Measurements from ENCODE around the gene ISOC1. TPM values are rescaled to one million over a fixed set of nuclear protein-coding genes. Genes with fewer than 3 reads are reported as not detected.

Gene ISOC1
- total RNA-seq, 4 donors from 2014 or later, result 37.7 to 67.2 (median 38.7) TPM

GRCh38 chr5:129057329-129057728, 37.2 kb upstream of the ISOC1 start:
- intact Hi-C loops (cut with DNase I; ENCODE audit: low total_unique reads), result no loop called here
- WGBS, 2 donors, result 88 to 93% methylated on average over 3 of the region's 3 CpGs
- DNase-seq (ENCODE audit: low spot score in 2 of 2), result no peak
- TF ChIP-seq, protein P1, sequence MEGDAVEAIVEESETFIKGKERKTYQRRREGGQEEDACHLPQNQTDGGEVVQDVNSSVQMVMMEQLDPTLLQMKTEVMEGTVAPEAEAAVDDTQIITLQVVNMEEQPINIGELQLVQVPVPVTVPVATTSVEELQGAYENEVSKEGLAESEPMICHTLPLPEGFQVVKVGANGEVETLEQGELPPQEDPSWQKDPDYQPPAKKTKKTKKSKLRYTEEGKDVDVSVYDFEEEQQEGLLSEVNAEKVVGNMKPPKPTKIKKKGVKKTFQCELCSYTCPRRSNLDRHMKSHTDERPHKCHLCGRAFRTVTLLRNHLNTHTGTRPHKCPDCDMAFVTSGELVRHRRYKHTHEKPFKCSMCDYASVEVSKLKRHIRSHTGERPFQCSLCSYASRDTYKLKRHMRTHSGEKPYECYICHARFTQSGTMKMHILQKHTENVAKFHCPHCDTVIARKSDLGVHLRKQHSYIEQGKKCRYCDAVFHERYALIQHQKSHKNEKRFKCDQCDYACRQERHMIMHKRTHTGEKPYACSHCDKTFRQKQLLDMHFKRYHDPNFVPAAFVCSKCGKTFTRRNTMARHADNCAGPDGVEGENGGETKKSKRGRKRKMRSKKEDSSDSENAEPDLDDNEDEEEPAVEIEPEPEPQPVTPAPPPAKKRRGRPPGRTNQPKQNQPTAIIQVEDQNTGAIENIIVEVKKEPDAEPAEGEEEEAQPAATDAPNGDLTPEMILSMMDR (IDR thresholded peaks at IDR 0.05), result no peak
- no peak for TF ChIP-seq POLR2A (IDR thresholded peaks at IDR 0.05)
- H3K4me3 ChIP-seq (ENCODE audit: low read depth, poor library complexity, severe bottlenecking), result no peak overlapping the region

GRCh38 chr5:129061849-129062248, 32.7 kb upstream of the ISOC1 start:
- no peak overlapping the region for H3K4me3 ChIP-seq (ENCODE audit: low read depth, poor library complexity, severe bottlenecking)
- 75% methylated on average over 2 of the region's 2 CpGs for WGBS, 2 donors
- TF ChIP-seq POLR2A (IDR thresholded peaks at IDR 0.05), result no peak
- TF ChIP-seq, protein P1 (IDR thresholded peaks at IDR 0.05), result no peak
- intact Hi-C loops (cut with DNase I; ENCODE audit: low total_unique reads), result no loop called here
- no peak for DNase-seq (ENCODE audit: low spot score in 2 of 2)

DNA sequence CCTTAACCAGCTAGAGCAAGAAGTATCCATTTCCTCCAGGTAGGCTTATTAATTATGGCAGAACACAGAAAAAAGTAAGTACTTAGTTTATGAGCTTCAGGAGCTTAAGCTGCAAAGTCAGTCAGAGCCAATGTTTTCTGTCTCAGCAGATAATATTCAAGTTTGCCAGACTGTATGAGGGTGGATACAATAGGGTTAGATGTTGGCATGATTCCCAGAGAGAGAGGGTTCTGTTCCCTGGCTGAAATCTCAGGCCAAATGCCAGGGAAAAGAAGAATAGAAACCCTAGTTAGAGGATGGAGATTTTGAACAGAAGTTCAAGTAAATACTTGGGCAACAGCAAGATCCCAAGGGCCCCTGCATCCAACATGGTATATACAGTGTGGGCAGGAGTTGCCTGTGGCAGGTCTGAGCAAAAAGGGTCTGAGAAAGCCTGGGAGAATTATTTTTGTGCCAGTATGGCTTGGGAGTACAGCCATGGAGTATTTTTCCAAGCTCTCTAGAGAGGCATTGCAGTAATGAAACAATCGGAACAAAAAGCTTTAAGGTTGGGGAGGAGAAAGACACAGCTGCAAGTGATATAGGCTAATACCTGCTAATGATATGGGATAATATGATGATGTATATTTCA, 31.0 kb upstream of the ISOC1 start:
- no peak for DNase-seq (ENCODE audit: low spot score in 2 of 2)
- TF ChIP-seq POLR2A (IDR thresholded peaks at IDR 0.05), result no peak
- TF ChIP-seq, protein P1 (IDR thresholded peaks at IDR 0.05), result no peak
- no peak overlapping the region for H3K4me3 ChIP-seq (ENCODE audit: low read depth, poor library complexity, severe bottlenecking)
- 27 to 29% methylated on average over 1 of the region's 1 CpG for WGBS, 2 donors
- intact Hi-C loops (cut with DNase I; ENCODE audit: low total_unique reads), result no loop called here

DNA sequence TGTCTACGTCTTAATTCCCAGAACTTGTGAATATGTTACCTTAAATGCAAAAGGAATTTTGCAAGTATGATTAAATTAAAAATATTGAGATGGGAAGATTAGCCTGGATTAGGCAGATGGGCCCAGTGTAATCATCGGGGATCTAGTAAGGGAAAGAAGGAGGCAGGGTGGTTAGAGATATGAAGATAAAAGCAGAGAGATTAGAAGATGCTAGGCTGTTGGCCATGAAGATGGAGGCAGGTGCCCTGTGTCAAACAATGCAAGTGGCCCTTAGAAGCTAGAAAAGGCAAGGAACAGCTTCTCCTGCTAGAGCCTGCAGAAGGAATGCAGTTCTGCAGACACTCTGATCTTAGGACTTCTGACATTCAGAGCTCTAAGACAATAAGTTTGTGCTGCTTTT, 28.8 kb upstream of the ISOC1 start:
- no peak overlapping the region for H3K4me3 ChIP-seq (ENCODE audit: low read depth, poor library complexity, severe bottlenecking)
- intact Hi-C loops (cut with DNase I; ENCODE audit: low total_unique reads), result no loop called here
- 78 to 81% methylated on average over 2 of the region's 2 CpGs for WGBS, 2 donors
- no peak for DNase-seq (ENCODE audit: low spot score in 2 of 2)
- TF ChIP-seq, protein P1 (IDR thresholded peaks at IDR 0.05), result no peak
- TF ChIP-seq POLR2A (IDR thresholded peaks at IDR 0.05), result no peak

- TF ChIP-seq POLR2A (IDR thresholded peaks at IDR 0.05), result no peak
- TF ChIP-seq, protein P1 (IDR thresholded peaks at IDR 0.05), result no peak
Observed at GRCh38 chr5:129067745-129068144, 26.8 kb upstream of the ISOC1 start.

GRCh38 chr5:129069292-129069691, 25.3 kb upstream of the ISOC1 start:
- TF ChIP-seq, protein P1 (IDR thresholded peaks at IDR 0.05), result no peak
- no peak for TF ChIP-seq POLR2A (IDR thresholded peaks at IDR 0.05)
- 91 to 94% methylated on average over 2 of the region's 2 CpGs for WGBS, 2 donors
- H3K4me3 ChIP-seq (ENCODE audit: low read depth, poor library complexity, severe bottlenecking), result no peak overlapping the region
- intact Hi-C loops (cut with DNase I; ENCODE audit: low total_unique reads), result no loop called here
- DNase-seq (ENCODE audit: low spot score in 2 of 2), result no peak

More at GRCh38 chr5:129067745-129068144, 26.8 kb upstream of the ISOC1 start:
- intact Hi-C loops (cut with DNase I; ENCODE audit: low total_unique reads), result no loop called here
- no peak for DNase-seq (ENCODE audit: low spot score in 2 of 2)
- H3K4me3 ChIP-seq (ENCODE audit: low read depth, poor library complexity, severe bottlenecking), result no peak overlapping the region

Data from lower leg skin (tissue), 4 donors.